IMR-90 (cell line): ENCODE measurements around the gene CERK. TPM values are rescaled to one million over a fixed set of nuclear protein-coding genes. Genes with fewer than 3 reads are reported as not detected.
A peak's percentile ranks its signal among the peaks of the same experiment; 100 is the strongest.

Experiments
- ATAC-seq: fragments of 200-7000 bp; cut with Tn5 transposase; 2 replicates; pipeline ENCODE4 v1.9.1; 2020; ENCODE audit warnings: low read depth, mild to moderate bottlenecking, moderate library complexity
- BruUV-seq: library from RNA; stranded (reverse); fragments of 400-500 nt; replicated peaks from 2 replicates; lab custom pipeline; 2021; lab: Mats Ljungman, UMichigan
- CTCF ChIA-PET: fragments of 300-600 bp; formaldehyde crosslinking; extraction: SDS; loops from one replicate; lab custom pipeline; 2021; ENCODE audit warnings: antibody characterized with exemption; lab: Yijun Ruan, JAX
- POLR2A ChIA-PET: fragments of 300-600 bp; sonication (Branson Sonifier 250); formaldehyde crosslinking; loops from one replicate; lab custom pipeline; 2022; ENCODE audit warnings: antibody characterized with exemption; ENCODE audit not compliant: unreplicated experiment; lab: Charles Lee
- DNase-seq: peaks from one replicate; pipeline ENCODE4 v3.0.0; 2013
- H2AFZ ChIP-seq: replicated peaks from 2 replicates; pipeline ENCODE3; 2013; ENCODE audit warnings: low read length, mild to moderate bottlenecking; ENCODE audit not compliant: poor library complexity
- H2AK5ac ChIP-seq: 2 replicates; pipeline ENCODE4 v1.6.1; 2013; ENCODE audit warnings: low read depth, low read length, inconsistent platforms
- H2AK9ac ChIP-seq: replicated peaks from 2 replicates; pipeline ENCODE3; 2013; ENCODE audit warnings: mild to moderate bottlenecking, low read depth, low read length, moderate library complexity; ENCODE audit not compliant: poor library complexity
- H2BK120ac ChIP-seq: 2 replicates; pipeline ENCODE4 v1.6.1; 2013; ENCODE audit warnings: low read depth, low read length, inconsistent platforms
- H2BK15ac ChIP-seq: 3 replicates; pipeline ENCODE4 v1.6.1; 2013; ENCODE audit warnings: low read depth, low read length, inconsistent platforms
- H2BK20ac ChIP-seq: 2 replicates; pipeline ENCODE4 v1.6.1; 2013; ENCODE audit warnings: low read depth, mild to moderate bottlenecking, inconsistent platforms, low read length, moderate library complexity
- H2BK5ac ChIP-seq: 2 replicates; pipeline ENCODE4 v1.6.1; 2013; ENCODE audit warnings: mild to moderate bottlenecking, low read depth, low read length, inconsistent platforms; ENCODE audit not compliant: poor library complexity, severe bottlenecking
- H3K14ac ChIP-seq: replicated peaks from 2 replicates; pipeline ENCODE4 v1.6.1; 2013; ENCODE audit warnings: low read depth, low read length, inconsistent platforms
- H3K18ac ChIP-seq: 2 replicates; pipeline ENCODE4 v1.6.1; 2013; ENCODE audit warnings: low read depth, low read length, control low read depth
- H3K23ac ChIP-seq: 2 replicates; pipeline ENCODE4 v1.6.1; 2013; ENCODE audit warnings: low read depth, low read length, inconsistent platforms
- H3K27ac ChIP-seq: 2 replicates; pipeline ENCODE4 v1.5.1; 2013; ENCODE audit warnings: mild to moderate bottlenecking, control low read depth, low read length; ENCODE audit not compliant: insufficient read depth
- H3K27me3 ChIP-seq: 2 replicates; pipeline ENCODE4 v1.6.1; 2013; ENCODE audit warnings: low read length; ENCODE audit not compliant: control insufficient read depth, insufficient read depth
- H3K36me3 ChIP-seq: 2 replicates; pipeline ENCODE4 v1.6.1; 2013; ENCODE audit warnings: low read length, mixed read lengths; ENCODE audit not compliant: control insufficient read depth, insufficient read depth
- H3K4ac ChIP-seq: 2 replicates; pipeline ENCODE4 v1.6.1; 2013; ENCODE audit warnings: low read depth, low read length, inconsistent platforms
- H3K4me1 ChIP-seq: 2 replicates; pipeline ENCODE4 v1.6.1; 2013; ENCODE audit warnings: low read length, mixed read lengths; ENCODE audit not compliant: control insufficient read depth, insufficient read depth
- H3K4me2 ChIP-seq: 2 replicates; pipeline ENCODE4 v1.6.1; 2013; ENCODE audit warnings: low read depth, mild to moderate bottlenecking, control low read depth, low read length, moderate library complexity
- H3K4me3 ChIP-seq: 2 replicates; pipeline ENCODE4 v1.5.1; 2013; ENCODE audit warnings: low read depth, mild to moderate bottlenecking, control low read depth, low read length, moderate library complexity; ENCODE audit not compliant: insufficient read depth
- H3K56ac ChIP-seq: 2 replicates; pipeline ENCODE4 v1.6.1; 2013; ENCODE audit warnings: low read length, inconsistent platforms; ENCODE audit not compliant: insufficient read depth; ENCODE audit errors: extremely low read depth
- H3K79me1 ChIP-seq, 2 experiments: 2 replicates each; pipeline ENCODE4 v1.6.1; 2013; ENCODE audit warnings: low read length in 2 of 2, inconsistent platforms in 1 of 2, low read depth in 1 of 2
- H3K9ac ChIP-seq: 2 replicates; pipeline ENCODE4 v1.6.1; 2013; ENCODE audit warnings: low read depth, low read length, control low read depth
- H3K9me1 ChIP-seq: 2 replicates; pipeline ENCODE4 v1.6.1; 2013; ENCODE audit warnings: low read length, inconsistent platforms; ENCODE audit not compliant: insufficient read depth
- H3K9me3 ChIP-seq: 2 replicates; pipeline ENCODE4 v1.6.1; 2013; ENCODE audit warnings: low read length; ENCODE audit not compliant: control insufficient read depth, insufficient read depth
- H4K20me1 ChIP-seq: 2 replicates; pipeline ENCODE4 v1.6.1; 2013; ENCODE audit warnings: low read length, inconsistent platforms; ENCODE audit not compliant: insufficient read depth
- H4K5ac ChIP-seq: 2 replicates; pipeline ENCODE4 v1.6.1; 2013; ENCODE audit warnings: mild to moderate bottlenecking, low read depth, low read length, control low read depth
- H4K8ac ChIP-seq, 2 experiments: 2 replicates each; pipeline ENCODE4 v1.6.1; 2013; ENCODE audit warnings: low read depth in 2 of 2, low read length in 2 of 2, control low read depth in 1 of 2, inconsistent platforms in 1 of 2
- H4K91ac ChIP-seq: 2 replicates; pipeline ENCODE4 v1.6.1; 2013; ENCODE audit warnings: low read depth, low read length, inconsistent platforms; ENCODE audit not compliant: insufficient read depth
- BHLHE40 ChIP-seq: fragments of 150-350 bp; IDR thresholded peaks from 2 replicates; pipeline ENCODE4 v1.6.1; 2016; ENCODE audit warnings: mild to moderate bottlenecking, low read depth, low read length
- CEBPB ChIP-seq: IDR thresholded peaks from 2 replicates; pipeline ENCODE4 v1.6.1; 2012; ENCODE audit warnings: low read depth, low read length, improper control_type of control experiment
- CHD1 ChIP-seq: IDR thresholded peaks from 2 replicates; pipeline ENCODE4 v1.6.1; 2012; ENCODE audit warnings: low read depth, low read length, improper control_type of control experiment
- CTCF ChIP-seq: conservative IDR thresholded peaks from 2 replicates; pipeline ENCODE4 v1.5.1; 2012; ENCODE audit warnings: mild to moderate bottlenecking, low read depth, low read length, improper control_type of control experiment
- ELK1 ChIP-seq: fragments of 150-350 bp; IDR thresholded peaks from 2 replicates; pipeline ENCODE4 v1.6.1; 2016; ENCODE audit warnings: low read depth, mild to moderate bottlenecking, low read length, moderate library complexity, borderline replicate concordance
- FOS ChIP-seq: fragments of 150-350 bp; IDR thresholded peaks from 2 replicates; pipeline ENCODE4 v1.6.1; 2016; ENCODE audit warnings: low read depth, low read length
- MAFK ChIP-seq: IDR thresholded peaks from 2 replicates; pipeline ENCODE4 v1.6.1; 2012; ENCODE audit warnings: low read depth, low read length, improper control_type of control experiment
- MAZ ChIP-seq: IDR thresholded peaks from 2 replicates; pipeline ENCODE4 v1.6.1; 2012; ENCODE audit warnings: low read depth, mild to moderate bottlenecking, low read length, improper control_type of control experiment, moderate library complexity, borderline replicate concordance
- MXI1 ChIP-seq: IDR thresholded peaks from 2 replicates; pipeline ENCODE4 v1.6.1; 2012; ENCODE audit warnings: low read depth, mild to moderate bottlenecking, low read length, moderate library complexity, borderline replicate concordance
- NFE2L2 ChIP-seq: fragments of 150-350 bp; IDR thresholded peaks from 2 replicates; pipeline ENCODE4 v1.6.1; 2016; ENCODE audit warnings: low read depth, mild to moderate bottlenecking, low read length
- POLR2A ChIP-seq: IDR thresholded peaks from 2 replicates; pipeline ENCODE4 v1.6.1; 2012; ENCODE audit warnings: mild to moderate bottlenecking, low read depth, low read length
- RAD21 ChIP-seq: IDR thresholded peaks from 2 replicates; pipeline ENCODE4 v1.6.1; 2012; ENCODE audit warnings: low read length, improper control_type of control experiment
- RCOR1 ChIP-seq: IDR thresholded peaks from 2 replicates; pipeline ENCODE4 v1.6.1; 2012; ENCODE audit warnings: mild to moderate bottlenecking, low read length, improper control_type of control experiment; ENCODE audit not compliant: insufficient replicate concordance
- RFX5 ChIP-seq: IDR thresholded peaks from 2 replicates; pipeline ENCODE4 v1.8.0; 2012; ENCODE audit warnings: low read depth, mild to moderate bottlenecking, low read length, moderate library complexity
- SMC3 ChIP-seq: fragments of 150-350 bp; IDR thresholded peaks from 2 replicates; pipeline ENCODE4 v1.6.1; 2016; ENCODE audit warnings: low read depth, mild to moderate bottlenecking, antibody characterized with exemption, low read length, moderate library complexity
- USF2 ChIP-seq: fragments of 150-350 bp; IDR thresholded peaks from 2 replicates; pipeline ENCODE4 v1.6.1; 2017; ENCODE audit warnings: mild to moderate bottlenecking, antibody characterized with exemption, low read length, low read depth
- WGBS, 2 experiments: methylation state at CpG; one replicate each; pipeline versions ENCODE4 v1.1.5 to v1.1.7; 2013; ENCODE audit warnings: missing lambda C conversion rate in 2 of 2; ENCODE audit not compliant: insufficient read length in 1 of 2; ENCODE audit errors: extremely low coverage in 2 of 2; 5-methylcytosine and 5-hydroxymethylcytosine counted together
- dilution Hi-C: fragments of 300-500 bp; cut with HindIII; formaldehyde crosslinking; loops from one replicate; pipeline ENCODE4 v1.14.3; 2018; ENCODE audit warnings: low sequenced_read_pairs; ENCODE audit not compliant: unreplicated experiment
- in situ Hi-C: fragments of 300-500 bp; cut with MboI; formaldehyde crosslinking; loops from 3 replicates; pipeline ENCODE4 v1.14.3; 2019; ENCODE audit warnings: low sequenced_read_pairs, inconsistent platforms, mixed read lengths
- intact Hi-C: fragments of 100-400 bp; cut with micrococcal nuclease; formaldehyde crosslinking; loops from 2 replicates; pipeline ENCODE4 v1.10.0; 2022
- polyA plus RNA-seq, 3 experiments: library from polyadenylated mRNA; depleted of rRNA; stranded (reverse); fragments of >200 nt; gene quantifications; 2 replicates each; pipeline ENCODE4 v1.2.3, GENCODE V29; 2012; ENCODE audit warnings: low replicate concordance in 1 of 3
- total RNA-seq: library from RNA; depleted of rRNA; stranded (reverse); fragments of >200 nt; gene quantifications from 2 replicates; pipeline ENCODE4 v1.2.3, GENCODE V29; 2012

Gene CERK
- total and polyA plus RNA-seq, 2 of the 4 experiments (the other 2 are of a cell fraction): 25.3 to 38.7 TPM

DNA sequence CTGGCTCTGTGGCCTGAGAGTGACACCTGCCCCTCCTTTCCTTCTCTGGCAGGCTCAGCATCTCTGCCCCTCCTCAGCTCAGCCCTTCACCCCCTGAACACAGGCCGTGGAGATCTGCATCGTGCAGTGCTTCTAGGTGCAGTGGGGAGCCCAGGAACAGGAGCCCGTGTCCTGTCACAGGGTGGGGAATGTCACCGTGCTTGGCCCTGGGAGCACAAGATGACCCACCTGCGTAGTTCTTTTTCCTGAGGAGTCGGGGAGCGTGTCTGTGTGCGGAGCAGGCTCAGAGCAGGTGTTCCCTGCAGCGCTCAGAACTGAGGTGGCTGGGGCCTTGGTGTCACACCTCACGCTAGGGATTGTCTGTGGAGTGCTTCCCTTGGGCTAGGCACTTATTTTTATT lies 35.0 kb upstream of the CERK start:
- no peak overlapping the region for H3K4ac ChIP-seq
- H2AFZ ChIP-seq: no peak overlapping the region
- WGBS, 2 experiments: no CpG with 5 or more reads among the region's 10 CpGs
- no peaks in the 10 kb centered on the region for H3K9me3 ChIP-seq
- no peak overlapping the region for H4K8ac ChIP-seq
- DNase-seq (no peak), ATAC-seq (no peak)
- in situ Hi-C loops (no loop called here), intact Hi-C loops (no loop called here), dilution Hi-C loops (no loop called here)
- H3K4me3 ChIP-seq: no peak overlapping the region
- no peak overlapping the region for H3K56ac ChIP-seq
- H4K20me1 ChIP-seq: peaks cover 53% of the 10 kb centered on the region
- ChIA-PET POLR2A (interaction anchor here (0.9 kb wide), 1 partner anchor 11 kb away, joined by 3 read pairs; the partner anchor contains the start of gene TBC1D22A), CTCF (interaction anchor here (0.9 kb wide), 1 partner anchor 30 kb away, joined by 3 read pairs; no protein-coding TSS in a partner anchor)
- H2BK20ac ChIP-seq: no peak overlapping the region
- no peak overlapping the region for H4K5ac ChIP-seq
- no peak overlapping the region for H3K23ac ChIP-seq
- BruUV-seq: no TSS peak
- peaks cover 33 to 81% of the 10 kb centered on the region in 2 experiments for H3K79me1 ChIP-seq
- no peak overlapping the region for H4K91ac ChIP-seq
- peaks cover 34% of the 10 kb centered on the region for H3K9me1 ChIP-seq
- no peak overlapping the region for H3K27ac ChIP-seq
- no peak overlapping the region for H2BK5ac ChIP-seq
- TF ChIP-seq SMC3: no peak
- TF ChIP-seq CEBPB: no peak
- TF ChIP-seq MAFK: no peak
- TF ChIP-seq FOS: no peak
- TF ChIP-seq ELK1: no peak
- TF ChIP-seq RAD21: no peak
- no peak for TF ChIP-seq CHD1
- TF ChIP-seq MAZ: no peak
- no peak for TF ChIP-seq CTCF
- no peak for TF ChIP-seq RFX5
- no peak for TF ChIP-seq USF2
- no peak for TF ChIP-seq POLR2A
- TF ChIP-seq RCOR1: no peak
- no peak for TF ChIP-seq NFE2L2
- TF ChIP-seq BHLHE40: no peak
- TF ChIP-seq MXI1: no peak
- H3K9ac ChIP-seq: no peak overlapping the region
- H3K36me3 ChIP-seq: no peaks in the 10 kb centered on the region; the same call in 1 of the 2 replicates
- no peak overlapping the region for H3K14ac ChIP-seq
- 0 out of 2 replicates have a peak overlapping the region, but pooled peaks have one; percentile 9 for H2AK5ac ChIP-seq
- no peak overlapping the region for H2AK9ac ChIP-seq
- no peak overlapping the region for H2BK15ac ChIP-seq
- no peak overlapping the region for H3K4me2 ChIP-seq
- H3K27me3 ChIP-seq: no peaks in the 10 kb centered on the region
- no peak overlapping the region for H2BK120ac ChIP-seq
- H3K4me1 ChIP-seq: peaks cover 17% of the 10 kb centered on the region
- no peak overlapping the region for H3K18ac ChIP-seq
